Measurements from ENCODE around the gene CTNNBIP1.

The CTNNBIP1 gene

DNA sequence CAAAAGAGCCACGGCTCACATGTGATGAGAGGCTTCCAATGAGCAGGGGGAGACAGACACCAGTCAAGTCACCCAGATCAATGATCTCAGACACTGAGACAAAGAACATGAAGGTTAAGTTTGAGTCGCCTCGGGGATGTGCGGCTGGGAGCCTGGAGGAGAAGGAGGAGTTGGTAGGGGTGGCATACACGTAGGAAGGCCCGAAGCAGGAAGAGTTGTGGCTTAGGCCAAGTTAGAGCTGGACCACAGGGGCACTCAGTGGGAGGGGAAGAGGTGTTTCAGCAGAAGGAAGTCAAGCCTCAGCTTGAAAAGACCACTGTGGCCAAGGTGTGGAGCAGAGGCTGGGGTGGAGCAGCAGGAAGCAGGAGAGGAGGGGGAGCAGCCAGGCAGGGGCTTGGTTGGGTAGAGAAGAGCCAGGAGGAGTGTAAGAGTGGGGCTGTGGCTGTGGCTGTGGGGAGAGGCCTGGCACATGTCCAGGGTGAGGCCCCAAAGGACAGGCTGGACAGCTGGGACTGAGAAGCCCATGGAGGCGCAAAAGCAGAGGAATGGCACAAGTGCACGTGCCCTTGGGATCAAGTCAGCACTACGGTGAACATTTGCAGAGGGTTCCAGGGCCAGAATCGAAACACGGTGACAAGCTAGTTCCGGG, 27.6 kb downstream of the CTNNBIP1 start:
- peaks cover 6% of the 10 kb centered on the region; the same call in 1 of the 2 replicates for H3K36me3 ChIP-seq
- no peaks in the 10 kb centered on the region for H3K9me3 ChIP-seq
- peaks cover 25% of the 10 kb centered on the region for H3K4me1 ChIP-seq
- no peak overlapping the region for H3K27ac ChIP-seq
- no peak for TF ChIP-seq Cebpa-rat (IDR thresholded peaks at IDR 0.05)
- H4K20me1 ChIP-seq: peaks cover 92% of the 10 kb centered on the region
- H3K9ac ChIP-seq: no peak overlapping the region
- H3K27me3 ChIP-seq: peaks cover 18% of the 10 kb centered on the region; the same call in 1 of the 2 replicates
- peak overlapping the region; percentile 59 for H3K4me2 ChIP-seq
- H3K4me3 ChIP-seq: no peak overlapping the region

DNA sequence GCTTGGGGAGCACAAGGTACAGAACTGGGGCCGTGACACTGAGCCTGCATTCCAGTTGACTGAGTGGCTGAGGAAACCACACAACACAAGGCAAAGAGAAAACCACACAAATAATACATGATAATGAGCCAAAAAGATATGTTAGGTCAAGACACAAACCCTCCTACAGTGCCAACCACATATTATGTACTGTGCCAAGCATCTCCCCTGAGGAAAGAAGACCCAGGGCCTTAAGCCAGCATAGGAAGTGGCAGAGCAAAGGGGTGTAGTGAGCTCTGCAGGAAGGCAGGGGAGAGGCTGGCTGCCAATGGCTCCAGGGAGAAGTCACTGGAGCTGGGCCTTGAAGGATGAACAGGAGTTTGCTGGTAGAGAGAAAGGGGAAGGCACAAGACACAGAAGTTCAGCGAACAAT, 28.2 kb downstream of the CTNNBIP1 start:
- H3K27me3 ChIP-seq: peaks cover 18% of the 10 kb centered on the region; the same call in 1 of the 2 replicates
- peak overlapping the region; percentile 59 for H3K4me2 ChIP-seq
- TF ChIP-seq Cebpa-rat (IDR thresholded peaks at IDR 0.05): no peak
- peaks cover 92% of the 10 kb centered on the region for H4K20me1 ChIP-seq
- H3K9ac ChIP-seq: no peak overlapping the region
- H3K9me3 ChIP-seq: no peaks in the 10 kb centered on the region
- no peak overlapping the region for H3K27ac ChIP-seq
- peaks cover 25% of the 10 kb centered on the region for H3K4me1 ChIP-seq
- H3K4me3 ChIP-seq: no peak overlapping the region
- H3K36me3 ChIP-seq: peaks cover 2% of the 10 kb centered on the region; the same call in 1 of the 2 replicates

DNA sequence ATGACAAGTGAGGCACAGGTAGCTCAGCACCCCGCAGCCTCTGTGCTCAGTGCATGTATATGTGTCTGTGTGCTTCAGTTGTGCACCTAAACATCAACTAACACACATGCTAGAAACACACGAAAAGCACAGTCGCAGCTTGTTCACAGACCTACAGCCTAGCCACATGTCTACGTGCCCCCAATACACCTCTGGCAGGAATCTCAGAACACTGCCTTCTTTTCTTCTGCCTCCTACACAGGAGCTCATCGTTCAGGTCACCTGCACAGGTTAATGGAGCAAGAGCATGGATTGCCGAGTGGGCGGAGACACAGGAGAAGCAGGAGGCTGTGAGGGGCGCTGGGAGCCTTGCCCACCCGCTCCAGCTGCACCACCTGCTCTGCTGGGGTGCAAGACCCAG, 31.7 kb downstream of the CTNNBIP1 start:
- Histone ChIP-seq H3K9me3 (no peaks in the 10 kb centered on the region), H3K4me2 (no peak overlapping the region), H3K4me1 (peaks cover 33% of the 10 kb centered on the region), H3K36me3 (no peaks in the 10 kb centered on the region), H3K27ac (no peak overlapping the region), H3K27me3 (peaks cover 15% of the 10 kb centered on the region; the same call in 1 of the 2 replicates), H3K9ac (no peak overlapping the region), H3K4me3 (no peak overlapping the region), H4K20me1 (peaks cover 61% of the 10 kb centered on the region)
- TF ChIP-seq Cebpa-rat (IDR thresholded peaks at IDR 0.05): no peak

DNA sequence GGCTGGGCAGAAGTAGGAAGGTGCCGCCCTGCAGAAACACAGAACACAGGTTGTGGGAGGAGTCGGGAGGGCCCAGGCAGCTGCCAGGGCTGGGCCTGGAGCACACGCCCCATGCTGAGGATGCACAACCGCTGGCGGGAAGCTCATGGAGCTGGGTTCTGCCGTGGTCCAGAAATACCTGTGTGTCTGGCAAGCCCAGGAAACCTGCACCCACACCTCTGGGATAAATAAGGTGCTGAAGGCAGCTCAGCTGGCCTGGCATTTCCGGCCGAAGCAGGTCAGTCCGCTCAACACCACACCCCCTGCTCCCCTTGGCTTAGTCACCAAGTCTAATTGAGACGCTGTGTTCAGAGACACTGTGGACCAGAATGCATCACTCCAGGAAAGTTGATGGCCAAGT, 32.1 kb downstream of the CTNNBIP1 start:
- Histone ChIP-seq H3K4me1 (peaks cover 37% of the 10 kb centered on the region), H3K27me3 (peaks cover 10% of the 10 kb centered on the region; the same call in 1 of the 2 replicates), H3K36me3 (no peaks in the 10 kb centered on the region), H3K4me3 (no peak overlapping the region), H3K4me2 (no peak overlapping the region), H3K9me3 (no peaks in the 10 kb centered on the region), H3K9ac (no peak overlapping the region), H3K27ac (no peak overlapping the region), H4K20me1 (peaks cover 61% of the 10 kb centered on the region)
- no peak for TF ChIP-seq Cebpa-rat (IDR thresholded peaks at IDR 0.05)

GRCh38 chr1:9875636-9876000, 34.5 kb downstream of the CTNNBIP1 start:
- Histone ChIP-seq H3K9ac (no peak overlapping the region), H3K36me3 (no peaks in the 10 kb centered on the region), H3K4me2 (no peak overlapping the region), H4K20me1 (peaks cover 52% of the 10 kb centered on the region), H3K27ac (no peak overlapping the region), H3K4me3 (no peak overlapping the region), H3K9me3 (no peaks in the 10 kb centered on the region), H3K27me3 (peaks cover 10% of the 10 kb centered on the region; the same call in 1 of the 2 replicates), H3K4me1 (peaks cover 36% of the 10 kb centered on the region)
- no peak for TF ChIP-seq Cebpa-rat (IDR thresholded peaks at IDR 0.05)

DNA sequence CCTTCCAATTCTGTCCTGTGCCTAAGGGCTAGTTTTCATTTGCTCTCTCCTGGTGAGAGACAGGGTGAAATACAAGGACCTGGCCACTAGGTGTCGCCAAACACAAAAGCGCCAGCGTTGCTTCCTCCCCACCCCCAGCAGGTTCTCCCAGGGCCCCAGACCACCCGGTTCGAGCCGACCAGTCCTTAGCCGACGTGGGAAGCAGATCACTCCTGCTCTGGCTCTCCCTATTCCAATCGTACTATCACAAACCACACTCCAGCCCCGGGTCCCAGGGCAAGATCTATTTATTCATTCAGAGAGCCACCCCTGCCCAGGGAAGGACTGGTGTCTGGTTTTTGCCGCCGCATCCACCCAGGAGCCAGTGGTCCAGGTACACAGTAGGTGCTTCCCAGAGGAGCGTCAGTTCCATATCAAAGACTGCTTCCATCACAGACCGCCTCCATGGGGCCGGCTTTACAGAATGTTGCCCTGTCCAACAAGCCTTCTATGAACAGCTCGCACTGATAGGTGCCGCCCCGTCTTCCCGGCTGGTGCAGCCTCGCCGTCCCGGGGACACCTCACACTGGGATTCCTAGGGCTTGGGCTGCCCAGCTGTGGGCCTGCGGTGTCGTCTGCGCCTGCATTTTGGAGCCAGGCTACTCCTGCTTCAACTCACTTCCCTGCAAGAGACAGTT, 35.0 kb downstream of the CTNNBIP1 start:
- Histone ChIP-seq H4K20me1 (peaks cover 48% of the 10 kb centered on the region), H3K9ac (no peak overlapping the region), H3K4me2 (peak overlapping the region; percentile 38), H3K36me3 (peaks cover under 1% of the 10 kb centered on the region; the same call in 1 of the 2 replicates), H3K27ac (no peak overlapping the region), H3K27me3 (peaks cover 10% of the 10 kb centered on the region; the same call in 1 of the 2 replicates), H3K4me3 (no peak overlapping the region), H3K4me1 (peaks cover 40% of the 10 kb centered on the region), H3K9me3 (no peaks in the 10 kb centered on the region)
- TF ChIP-seq Cebpa-rat (IDR thresholded peaks at IDR 0.05): no peak

DNA sequence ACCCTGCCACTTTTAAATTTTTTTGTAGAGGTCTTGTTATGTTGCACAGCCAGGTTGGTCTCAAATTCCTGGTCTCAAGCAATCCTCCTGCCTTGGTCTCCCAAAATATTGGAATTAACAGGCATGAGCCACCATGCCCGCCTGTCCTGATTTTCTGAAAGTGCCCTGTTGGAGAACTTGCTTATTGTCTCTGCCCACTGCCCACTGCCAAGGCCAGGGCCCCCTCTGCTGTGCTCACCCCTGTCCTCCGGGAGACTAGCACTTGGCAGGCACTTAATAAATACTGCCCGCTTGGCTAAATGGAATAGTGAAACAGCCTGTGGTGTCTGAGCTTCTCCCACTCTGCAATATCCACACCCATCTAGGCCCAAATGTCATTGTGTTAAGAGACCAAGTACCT, 35.7 kb downstream of the CTNNBIP1 start:
- H4K20me1 ChIP-seq: peaks cover 44% of the 10 kb centered on the region
- H3K4me1 ChIP-seq: peaks cover 42% of the 10 kb centered on the region
- H3K4me3 ChIP-seq: no peak overlapping the region
- peaks cover 8% of the 10 kb centered on the region; the same call in 1 of the 2 replicates for H3K27me3 ChIP-seq
- peaks cover 6% of the 10 kb centered on the region for H3K36me3 ChIP-seq
- no peak overlapping the region for H3K9ac ChIP-seq
- no peak for TF ChIP-seq Cebpa-rat (IDR thresholded peaks at IDR 0.05)
- H3K9me3 ChIP-seq: no peaks in the 10 kb centered on the region
- no peak overlapping the region for H3K4me2 ChIP-seq
- H3K27ac ChIP-seq: no peak overlapping the region

- H3K27me3 ChIP-seq: 0 out of 2 replicates have a peak, but pooled peaks cover 4% of the 10 kb centered on the region
- no peak overlapping the region for H3K4me2 ChIP-seq
- no peak overlapping the region for H3K27ac ChIP-seq
- H4K20me1 ChIP-seq: peaks cover 40% of the 10 kb centered on the region
- peaks cover 10% of the 10 kb centered on the region for H3K36me3 ChIP-seq
- H3K9me3 ChIP-seq: no peaks in the 10 kb centered on the region
- H3K4me1 ChIP-seq: peaks cover 42% of the 10 kb centered on the region
- no peak overlapping the region for H3K9ac ChIP-seq
- no peak for TF ChIP-seq Cebpa-rat (IDR thresholded peaks at IDR 0.05)
- no peak overlapping the region for H3K4me3 ChIP-seq
Observed at GRCh38 chr1:9873992-9874391, 36.1 kb downstream of the CTNNBIP1 start.

GRCh38 chr1:9873385-9873784, 36.7 kb downstream of the CTNNBIP1 start:
- H3K27me3 ChIP-seq: no peaks in the 10 kb centered on the region
- H3K36me3 ChIP-seq: peaks cover 12% of the 10 kb centered on the region
- H3K27ac ChIP-seq: no peak overlapping the region
- no peak overlapping the region for H3K9ac ChIP-seq
- no peak overlapping the region for H3K4me3 ChIP-seq
- no peaks in the 10 kb centered on the region for H3K9me3 ChIP-seq
- TF ChIP-seq Cebpa-rat (IDR thresholded peaks at IDR 0.05): no peak
- peaks cover 42% of the 10 kb centered on the region for H3K4me1 ChIP-seq
- H3K4me2 ChIP-seq: 0 out of 2 replicates have a peak overlapping the region, but pooled peaks have one; percentile 2
- peaks cover 34% of the 10 kb centered on the region for H4K20me1 ChIP-seq

Data from BLaER1 (cell line).